ENCODE measurements around the gene CAGE1.

- TF ChIP-seq CTCF (IDR thresholded peaks at IDR 0.05; ENCODE audit: low read depth, low read length) = no peak
- no peak for TF ChIP-seq EZH2phosphoT487 (IDR thresholded peaks at IDR 0.05; ENCODE audit: low read depth)
These were observed 21.8 kb upstream of the CAGE1 start for GRCh38 chr6:7411328-7411727.
